HG03457 (cell line): ENCODE data around the gene RAB6A.

Experiments used
- ATAC-seq: cut with Tn5 transposase; IDR thresholded peaks from one replicate; pipeline ENCODE4 v1.9.1; 2021; ENCODE audit warnings: moderate number of reproducible peaks; ENCODE audit not compliant: unreplicated experiment

Gene RAB6A

DNA sequence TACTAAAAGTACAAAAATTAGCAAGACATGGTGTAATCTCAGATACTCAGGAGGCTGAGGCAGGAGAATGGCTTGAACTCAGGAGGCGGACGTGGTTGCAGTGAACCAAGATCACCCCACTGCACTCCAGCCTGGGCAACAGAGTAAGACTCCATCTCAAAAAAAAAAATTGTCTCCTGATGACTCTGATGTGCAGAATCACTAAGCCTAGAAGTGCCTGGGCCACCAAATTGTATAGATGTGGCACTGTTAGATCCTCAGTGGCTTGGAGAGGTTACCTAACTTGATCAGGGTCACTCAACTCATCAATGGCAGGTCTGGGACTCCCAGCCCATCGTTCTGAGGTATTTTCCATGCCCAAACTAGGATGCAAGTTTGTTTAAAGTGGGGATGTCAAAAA lies 103.9 kb downstream of the RAB6A start:
- ATAC-seq = no peak

DNA sequence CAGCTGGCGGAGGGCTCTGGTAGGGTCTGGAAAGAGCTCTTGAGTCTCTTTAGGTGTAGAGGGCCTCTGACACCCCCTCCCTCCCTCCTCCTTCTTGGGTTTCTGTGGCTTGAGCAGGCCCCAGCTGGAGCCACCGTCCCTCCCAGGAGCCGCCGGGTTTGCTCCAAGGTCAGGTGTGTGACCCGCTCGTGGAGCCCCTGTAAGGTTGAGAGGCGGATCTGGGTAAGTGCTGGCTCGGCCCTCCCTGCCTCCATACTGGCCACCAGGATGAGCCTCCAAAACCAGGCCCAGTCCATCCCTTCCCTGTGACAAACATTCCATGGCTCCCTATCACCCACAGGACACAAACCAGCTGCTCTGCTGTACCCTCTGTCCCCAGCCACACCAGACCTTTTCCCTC lies 105.2 kb downstream of the RAB6A start:
- ATAC-seq = no peak

DNA sequence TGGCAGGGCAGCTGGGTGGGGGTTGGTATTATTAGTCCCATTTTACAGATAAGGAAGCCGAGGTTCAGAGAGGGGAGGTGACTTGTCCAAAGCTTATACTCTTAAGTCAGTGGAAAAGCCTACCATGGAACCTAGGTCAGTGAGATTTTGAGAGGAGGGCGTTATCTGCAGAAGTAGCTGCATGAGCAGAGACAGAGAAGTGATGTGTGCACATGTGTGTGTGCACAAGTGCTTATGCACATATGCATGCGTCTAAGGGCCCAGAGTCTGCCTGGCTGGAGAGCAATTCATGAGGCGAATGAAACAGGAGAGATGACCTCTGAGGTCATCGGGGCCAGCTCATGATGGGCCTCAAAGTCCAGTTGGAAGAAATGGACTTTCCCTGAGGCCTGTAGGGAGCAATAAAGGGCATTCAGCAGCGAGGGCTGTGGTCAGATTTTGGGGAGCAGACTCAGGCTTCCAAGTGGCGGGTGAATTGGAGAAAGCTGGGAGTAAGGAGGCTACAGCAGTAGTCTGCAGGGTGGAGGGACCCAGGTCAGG lies 106.3 kb downstream of the RAB6A start:
- no peak for ATAC-seq

DNA sequence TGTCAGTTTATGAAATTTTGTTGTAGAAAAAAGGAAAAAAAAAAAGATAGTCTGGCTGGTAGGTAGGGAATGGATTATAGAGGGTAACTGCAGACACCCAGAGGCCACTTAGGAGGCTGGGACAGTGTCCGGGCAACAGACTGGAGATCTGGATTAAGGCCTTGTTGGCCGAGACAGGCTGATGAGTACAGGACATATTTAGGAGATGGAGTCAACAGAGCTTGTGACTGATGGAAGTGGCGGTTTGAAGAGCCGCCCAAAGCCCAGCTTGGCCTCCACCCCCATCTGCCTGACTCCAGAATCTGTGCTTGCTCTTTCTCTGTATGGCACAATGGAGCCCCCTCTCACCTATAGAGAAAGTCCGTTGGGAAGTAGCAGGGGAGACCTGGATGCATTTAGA lies 106.9 kb downstream of the RAB6A start:
- no peak for ATAC-seq

DNA sequence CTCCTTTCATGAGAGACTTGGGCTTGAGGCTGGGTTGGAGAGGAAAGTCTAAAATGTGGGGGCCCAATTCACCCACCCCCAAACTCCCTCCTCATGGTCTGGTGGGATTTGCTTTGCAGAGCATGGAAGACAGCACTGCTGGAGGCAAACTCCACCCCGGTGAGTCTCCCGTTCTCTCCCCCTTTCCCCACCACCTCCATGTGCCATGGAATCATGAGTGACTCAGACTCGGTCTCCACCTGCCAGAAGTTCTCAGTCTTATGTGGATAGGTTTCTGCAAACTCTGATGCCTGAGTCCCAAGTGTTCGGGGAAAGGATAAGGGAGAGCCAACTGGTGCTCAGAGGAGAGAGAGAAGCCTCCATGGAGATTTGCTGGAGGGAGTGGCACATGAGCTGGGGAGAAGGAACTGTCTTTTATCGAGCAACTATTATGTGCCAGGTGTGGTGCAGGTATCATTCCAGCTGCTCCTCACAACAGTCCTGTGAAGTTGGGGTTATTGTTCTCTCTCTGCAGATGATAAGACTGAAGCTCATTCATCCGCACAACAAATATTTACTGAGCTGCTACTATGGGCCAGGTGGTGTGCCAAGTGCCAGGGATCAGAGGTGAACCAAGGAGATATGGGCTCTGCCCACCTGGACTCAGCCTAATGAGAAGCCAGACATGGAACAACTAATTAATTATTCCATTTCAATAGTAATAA lies 107.9 kb downstream of the RAB6A start:
- no peak for ATAC-seq

DNA sequence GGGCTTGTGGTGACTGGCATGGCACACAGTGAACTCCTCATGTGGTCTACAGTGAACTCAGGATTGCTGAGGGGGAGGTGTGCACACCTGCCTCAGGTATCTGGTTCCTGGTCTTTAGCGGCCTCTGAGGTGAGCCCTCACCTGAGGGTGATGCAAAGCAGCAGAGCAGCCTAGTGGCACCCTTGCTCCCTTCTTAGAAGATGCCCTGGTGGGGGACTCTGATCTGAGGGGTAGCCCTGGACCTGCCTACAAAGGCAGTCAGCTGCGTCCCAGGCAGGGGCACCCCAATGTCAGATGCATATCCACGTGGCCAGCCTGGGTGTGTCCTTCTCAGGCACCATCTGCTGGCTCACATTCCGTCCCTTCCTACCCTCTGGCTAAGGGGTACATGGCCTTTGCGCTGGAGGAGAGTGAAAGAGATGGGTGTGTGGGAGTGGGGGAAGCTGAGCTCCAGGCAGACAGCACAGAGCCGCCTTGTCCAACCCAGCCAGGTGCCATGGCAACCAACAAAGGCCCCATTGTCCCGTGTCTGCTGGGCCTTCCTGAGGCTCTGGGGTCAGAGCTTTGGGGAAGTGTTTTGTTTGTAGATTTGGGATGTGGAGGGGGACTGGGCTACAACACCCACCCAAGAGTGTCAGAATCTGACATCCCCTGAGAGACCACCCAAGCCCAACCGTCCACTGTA lies 108.7 kb downstream of the RAB6A start:
- no peak for ATAC-seq

DNA sequence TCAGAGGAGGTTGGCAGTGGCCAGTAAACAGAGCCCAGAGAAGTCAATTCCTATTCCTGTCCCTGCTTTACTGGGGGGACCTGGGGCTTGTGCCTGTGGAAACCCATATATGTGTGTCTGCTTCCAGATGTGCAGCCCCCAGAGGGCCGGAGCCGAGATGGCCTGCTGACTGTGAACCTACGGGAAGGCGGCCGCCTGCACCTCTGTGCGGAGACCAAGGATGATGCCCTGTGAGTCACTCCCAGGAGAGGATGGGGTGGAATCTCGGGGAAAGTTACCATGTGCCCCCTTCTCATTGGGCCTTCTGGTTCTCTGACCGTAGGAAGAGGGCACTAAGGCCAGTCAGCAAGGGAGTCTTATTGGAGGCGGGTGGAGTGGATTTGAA lies 109.2 kb downstream of the RAB6A start:
- no peak for ATAC-seq

DNA sequence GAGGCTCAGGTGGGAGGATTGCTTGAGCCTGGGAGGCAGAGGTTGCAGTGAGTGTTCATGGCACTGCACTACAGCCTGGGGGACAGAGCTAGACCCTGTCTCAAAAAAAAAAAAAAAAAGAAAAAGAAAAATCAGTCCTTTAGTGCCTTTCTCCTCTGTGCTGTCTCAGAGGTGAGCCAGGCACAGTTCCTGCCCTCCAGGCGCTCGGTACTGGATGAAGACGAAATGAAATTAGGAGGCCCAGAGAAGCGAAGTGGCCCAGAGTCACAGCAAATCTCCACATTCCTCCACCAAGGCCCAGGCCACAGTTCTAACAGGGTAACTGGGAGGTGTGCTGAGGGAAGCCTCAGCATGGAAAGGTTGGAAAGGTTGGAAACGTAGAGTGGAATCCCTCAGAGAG lies 109.6 kb downstream of the RAB6A start:
- no peak for ATAC-seq

DNA sequence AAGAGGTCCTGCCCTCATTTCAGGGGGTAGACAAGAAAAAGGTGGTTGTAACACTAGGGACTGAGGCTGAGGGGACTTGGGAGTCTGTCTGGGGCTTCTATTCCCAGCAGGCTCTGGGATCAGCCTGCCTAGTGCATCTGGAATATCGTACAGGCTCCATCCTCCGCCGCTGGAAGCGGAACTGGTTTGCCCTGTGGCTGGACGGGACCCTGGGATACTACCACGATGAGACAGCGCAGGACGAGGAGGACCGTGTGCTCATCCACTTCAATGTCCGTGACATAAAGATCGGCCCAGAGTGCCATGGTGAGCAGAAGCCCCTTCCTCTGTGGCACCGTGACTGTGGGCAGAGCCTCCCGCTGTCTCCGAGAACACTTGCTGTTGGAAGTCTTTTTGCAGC lies 110.5 kb downstream of the RAB6A start:
- ATAC-seq = no peak

DNA sequence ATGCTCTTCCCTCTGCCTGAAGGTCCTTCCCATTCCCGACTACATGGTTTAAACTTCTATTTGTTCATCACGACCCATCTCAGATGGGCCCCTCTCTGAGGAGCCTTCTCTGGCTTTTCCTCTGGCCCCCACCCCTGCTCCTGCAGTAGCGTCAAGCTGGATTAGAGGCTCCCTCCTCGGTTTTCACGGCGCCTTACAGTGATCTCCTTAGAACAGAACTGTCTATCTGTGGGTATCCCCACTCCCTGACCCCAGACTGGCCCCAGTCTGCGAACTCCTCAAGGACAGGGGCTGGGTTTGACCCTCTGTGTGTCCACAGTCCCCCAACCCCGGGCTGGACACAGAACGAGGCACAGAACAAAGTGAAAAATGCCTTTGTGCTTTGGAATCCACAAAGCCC lies 111.7 kb downstream of the RAB6A start:
- no peak for ATAC-seq

DNA sequence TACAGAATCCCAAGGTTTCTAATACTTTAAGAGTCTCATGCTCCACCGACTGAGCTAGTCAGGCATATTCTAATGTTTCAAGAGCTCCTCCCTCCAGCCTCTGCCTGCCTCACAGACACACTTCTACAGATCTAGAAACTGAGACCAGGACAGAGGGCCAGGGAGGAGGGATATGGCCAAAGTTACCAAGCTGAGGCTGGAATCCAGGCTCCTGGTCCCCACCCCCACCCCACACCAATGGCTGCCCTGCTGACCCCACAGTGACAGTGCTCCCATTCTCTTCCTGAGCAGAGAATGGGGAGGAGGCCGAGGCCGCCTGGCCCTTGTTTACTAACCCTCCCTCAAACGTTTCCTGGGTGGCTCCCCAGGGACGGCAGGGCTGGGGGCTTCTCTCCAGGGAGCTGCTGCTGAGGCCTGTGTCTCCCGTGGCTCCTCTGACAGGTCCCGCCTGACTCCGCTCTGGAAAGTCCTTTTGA lies 112.3 kb downstream of the RAB6A start:
- no peak for ATAC-seq

DNA sequence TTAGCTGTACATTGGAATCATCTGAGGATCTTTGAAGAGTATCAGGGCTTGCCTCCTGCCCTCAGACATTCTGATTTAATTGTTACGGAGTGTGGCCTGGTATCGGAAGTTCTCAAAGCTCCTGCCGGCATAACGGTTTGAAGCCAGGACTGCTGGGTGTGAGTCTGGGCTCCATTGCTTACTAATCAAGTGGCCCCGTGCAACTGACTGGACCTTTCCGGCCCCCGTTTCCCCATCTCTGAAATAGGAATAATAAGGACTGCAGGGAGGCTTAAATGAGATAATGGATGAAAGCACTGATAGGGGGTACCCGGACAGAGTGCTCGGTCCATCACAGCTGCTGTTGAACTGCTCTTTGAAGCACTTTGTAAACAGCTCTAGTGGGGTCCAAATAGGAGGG lies 112.8 kb downstream of the RAB6A start:
- no peak for ATAC-seq

DNA sequence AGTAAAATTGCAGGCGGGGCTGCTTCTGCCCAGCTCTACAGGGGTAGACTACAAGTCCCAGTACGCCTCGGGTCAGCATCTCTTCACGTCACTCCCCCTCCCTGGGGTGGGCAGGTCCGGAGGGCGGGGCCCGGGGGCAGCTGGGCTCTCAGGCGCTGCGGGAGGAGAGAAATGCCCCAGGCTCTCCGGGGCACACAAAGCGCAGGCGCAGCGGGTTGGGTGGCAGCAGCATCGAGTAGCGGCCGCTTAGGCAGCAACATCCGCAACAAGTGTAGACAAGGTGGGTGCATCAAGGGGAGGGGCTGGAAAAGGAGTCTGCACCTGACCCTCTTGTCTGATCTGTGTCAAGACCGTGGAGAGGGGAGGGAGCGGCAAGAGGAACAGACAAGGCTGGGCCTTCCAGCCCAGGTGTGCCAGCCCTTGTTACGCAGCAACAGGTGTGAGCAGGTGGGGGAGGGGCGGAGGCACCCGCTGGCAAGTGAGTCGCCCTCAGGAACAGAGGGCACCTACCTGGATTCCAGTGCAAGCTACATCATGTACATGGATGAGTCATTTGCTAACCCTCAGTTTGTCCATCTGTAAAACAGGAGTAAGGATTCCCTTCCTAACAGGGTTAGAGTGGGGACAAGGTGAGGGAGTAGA lies 113.3 kb downstream of the RAB6A start:
- peak; percentile 74 for ATAC-seq

DNA sequence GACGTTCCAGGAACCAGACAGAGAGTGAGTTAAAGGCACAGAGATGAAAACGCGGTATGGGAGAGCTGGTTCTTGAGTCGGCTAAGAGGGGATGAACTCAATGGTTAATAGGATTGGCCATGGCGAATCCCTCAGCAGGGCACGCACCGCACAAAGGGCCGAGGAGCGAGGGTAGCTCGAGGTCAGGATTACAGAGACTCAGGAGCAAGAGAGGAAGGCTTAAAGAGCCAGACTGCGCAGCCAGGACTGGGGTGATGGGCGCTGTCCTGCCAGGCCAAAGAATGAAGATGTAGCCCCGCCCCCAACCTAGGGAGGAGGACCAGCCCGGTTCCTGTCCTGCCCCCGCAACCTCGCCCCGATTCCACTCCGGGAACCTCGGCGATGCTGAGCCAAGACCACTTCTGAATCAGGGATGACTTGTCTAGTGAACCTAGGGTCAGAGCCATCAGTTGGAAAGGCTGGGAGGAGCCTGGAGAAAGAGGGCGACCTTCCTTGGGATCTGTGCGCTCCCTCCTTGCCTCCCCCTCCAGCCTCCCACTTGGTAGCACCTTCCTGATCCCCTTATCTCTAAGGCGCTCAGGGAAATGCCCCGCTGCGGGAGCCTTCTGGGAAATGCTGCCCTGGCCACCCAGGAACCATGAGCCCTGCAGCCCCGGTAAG lies 114.8 kb downstream of the RAB6A start, which contains the start of gene PLEKHB1:
Gene PLEKHB1, plus strand, starts transcription at position 610 of the 660 bp plus-strand sequence. Its CDS starts 28 bp downstream, at position 638.
- no peak for ATAC-seq

DNA sequence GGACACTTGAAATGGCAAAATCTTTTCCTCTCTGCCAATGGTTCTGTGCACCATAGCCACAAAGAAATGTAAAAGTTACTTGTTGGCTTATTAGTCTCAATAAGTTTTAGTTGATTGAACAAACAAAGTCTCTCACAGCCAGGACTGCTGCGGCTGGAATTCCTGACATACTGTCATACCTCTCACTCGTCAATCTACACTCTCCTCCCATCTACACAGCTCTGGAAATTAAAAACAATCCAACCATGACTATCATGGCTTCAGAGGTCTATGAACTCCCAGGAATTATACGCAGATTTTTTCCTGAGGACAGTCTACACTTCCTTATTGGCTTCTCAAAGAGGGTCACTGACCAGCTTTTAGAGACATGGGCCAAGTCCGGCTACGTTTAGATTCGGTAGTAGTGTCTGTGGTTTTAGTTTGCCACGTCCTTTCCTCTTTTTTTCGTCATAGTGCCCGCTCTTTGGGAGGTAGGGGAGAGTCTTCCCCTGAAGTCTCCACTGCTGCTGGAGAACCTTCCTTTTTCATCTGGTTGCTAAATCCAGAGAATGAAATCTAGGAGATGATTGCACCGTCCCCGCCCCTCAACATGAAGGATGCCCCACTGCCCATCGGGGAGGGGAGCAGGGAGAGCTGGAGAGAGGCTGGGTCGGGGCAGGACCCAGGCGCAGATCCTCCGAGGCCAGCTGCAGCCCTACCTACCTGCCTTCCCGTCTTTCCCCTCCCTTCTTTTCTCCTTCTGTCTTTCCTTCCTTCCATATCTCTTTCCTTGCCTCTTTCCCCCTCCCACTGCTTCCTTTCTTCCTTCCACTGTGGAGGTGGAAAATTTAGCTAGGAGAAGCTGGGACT lies 115.5 kb downstream of the RAB6A start:
- ATAC-seq = no peak

DNA sequence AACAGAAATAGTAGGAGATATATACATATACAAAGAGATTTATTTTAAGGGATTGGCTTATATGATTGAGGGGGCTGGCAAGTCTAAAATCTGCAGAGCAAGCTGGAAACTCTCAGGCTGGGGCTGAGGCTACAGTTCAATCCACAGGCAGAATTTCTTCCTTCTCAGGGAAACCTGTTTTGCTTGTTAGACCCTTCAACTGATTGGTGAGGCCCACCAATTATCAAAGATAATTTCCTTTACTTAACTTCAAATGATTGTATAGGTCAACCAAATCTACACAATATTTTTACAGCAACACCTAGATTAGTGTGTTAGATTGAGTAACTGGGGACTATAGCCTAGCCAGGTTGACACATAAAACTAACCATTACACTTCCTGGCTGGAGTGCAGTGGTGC lies 119.2 kb downstream of the RAB6A start:
- ATAC-seq = no peak

DNA sequence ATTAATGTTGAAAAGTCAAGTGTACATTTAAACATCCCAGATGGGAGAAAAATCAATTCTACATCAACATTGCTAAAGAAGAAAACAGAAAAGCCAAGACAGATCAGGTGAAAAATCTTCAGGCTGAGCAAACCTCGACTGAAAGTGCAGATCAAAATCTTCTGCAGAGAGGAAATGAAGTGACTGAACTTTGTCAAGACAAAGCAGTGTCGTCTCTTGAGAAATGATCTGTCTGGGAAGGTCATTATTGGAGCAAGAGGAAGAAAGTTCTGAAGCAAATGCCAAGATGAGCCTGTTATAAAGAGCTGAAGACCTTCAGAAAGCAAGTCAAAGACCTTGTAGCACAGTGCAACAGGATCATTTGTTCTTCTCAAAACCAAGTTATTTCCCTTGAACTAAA lies 120.3 kb downstream of the RAB6A start:
- no peak for ATAC-seq

DNA sequence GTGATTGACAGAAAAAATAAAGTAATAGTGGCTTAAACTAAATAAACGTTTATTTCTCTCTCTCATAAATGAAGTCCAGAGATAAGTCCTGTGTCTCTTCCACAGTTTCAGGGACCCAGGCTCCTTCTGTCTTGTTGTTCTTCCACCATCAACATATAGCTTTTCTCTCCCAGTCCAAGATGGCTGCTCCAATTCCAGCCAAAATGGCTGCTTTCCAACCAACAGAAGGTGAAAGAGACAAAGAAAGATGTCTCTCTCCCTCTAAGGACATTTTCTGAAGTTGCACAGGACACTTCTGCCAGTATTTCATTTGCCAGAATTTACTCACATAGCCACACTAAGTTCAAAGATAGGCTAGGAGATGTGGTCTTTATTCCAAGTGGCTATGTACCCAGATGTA lies 123.9 kb downstream of the RAB6A start:
- no peak for ATAC-seq

DNA sequence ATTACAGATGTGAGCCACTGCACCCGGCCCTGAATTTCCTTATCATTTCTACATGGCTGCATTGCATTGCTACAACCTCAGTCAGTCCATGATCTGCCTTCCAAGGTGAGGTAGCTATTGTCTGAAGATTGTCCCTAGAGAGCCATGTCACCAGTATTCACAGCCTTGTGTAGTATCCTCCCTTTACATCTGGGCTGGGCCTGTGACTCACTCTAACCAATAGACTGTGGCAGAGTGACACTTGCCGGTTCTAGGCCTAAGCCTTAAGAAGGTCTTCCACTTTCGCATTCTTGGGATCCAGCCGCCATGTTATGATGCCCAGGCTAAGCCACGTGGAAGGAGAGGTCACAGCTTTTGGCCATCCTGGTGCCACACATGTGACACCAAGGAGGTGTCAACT lies 124.6 kb downstream of the RAB6A start:
- no peak for ATAC-seq

DNA sequence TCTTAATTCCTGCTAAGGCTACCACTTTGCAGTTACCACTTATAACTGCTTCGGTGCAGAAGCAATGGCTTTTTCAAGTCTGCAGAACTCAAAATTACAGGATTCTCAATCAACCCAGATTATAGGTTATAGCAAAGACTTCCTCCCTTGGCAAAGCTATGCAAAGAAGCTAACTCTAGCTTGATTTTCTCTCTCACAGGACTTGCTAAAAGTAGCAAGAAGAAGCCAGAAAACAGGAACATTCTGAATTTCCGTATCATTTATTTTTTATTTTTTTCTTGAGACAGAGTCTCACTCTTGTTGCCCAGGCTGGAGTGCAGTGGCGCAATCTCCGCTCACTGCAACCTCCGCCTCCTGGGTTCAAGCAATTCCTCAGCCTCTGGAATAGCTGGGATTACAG lies 125.2 kb downstream of the RAB6A start:
- no peak for ATAC-seq
